GM23338 (cell line): ENCODE results near the gene STEEP1. TPM values are rescaled to one million over a fixed set of nuclear protein-coding genes. Genes with fewer than 3 reads are reported as not detected.

Experiments used
- ATAC-seq: fragments of 200-7000 bp; cut with Tn5 transposase; 3 replicates; pipeline ENCODE4 v1.9.1; 2020
- DNase-seq: peaks from one replicate; pipeline ENCODE4 v3.0.0-alpha.2; 2015; ENCODE audit warnings: low spot score
- H2AFZ ChIP-seq: fragments of 200-600 bp; sonication (generic); 2 replicates; pipeline ENCODE4 v1.8.0; 2016; ENCODE audit warnings: antibody characterized with exemption, mild to moderate bottlenecking, moderate library complexity
- H3F3A ChIP-seq: fragments of 200-600 bp; sonication (generic); replicated peaks from 2 replicates; pipeline ENCODE4 v1.8.0; 2017; ENCODE audit warnings: antibody characterized with exemption, mixed run types, low read depth
- H3K27ac ChIP-seq: fragments of 200-600 bp; sonication (generic); 2 replicates; pipeline ENCODE4 v1.6.1; 2016; ENCODE audit warnings: low read depth
- H3K27me3 ChIP-seq: fragments of 200-600 bp; sonication (generic); 2 replicates; pipeline ENCODE4 v1.8.0; 2016; ENCODE audit warnings: mild to moderate bottlenecking, mixed run types, moderate library complexity; ENCODE audit not compliant: insufficient read depth
- H3K36me3 ChIP-seq: fragments of 200-600 bp; sonication (generic); 2 replicates; pipeline ENCODE4 v1.8.0; 2016; ENCODE audit warnings: mild to moderate bottlenecking; ENCODE audit not compliant: insufficient read depth
- H3K4me1 ChIP-seq: fragments of 200-600 bp; sonication (generic); 2 replicates; pipeline ENCODE4 v1.8.0; 2016; ENCODE audit warnings: mild to moderate bottlenecking, moderate library complexity; ENCODE audit not compliant: insufficient read depth
- H3K4me2 ChIP-seq: fragments of 200-600 bp; sonication (generic); 2 replicates; pipeline ENCODE4 v1.7.1; 2017; ENCODE audit warnings: mixed run types
- H3K4me3 ChIP-seq: fragments of 200-600 bp; sonication (generic); 2 replicates; pipeline ENCODE4 v1.6.1; 2016; ENCODE audit warnings: mixed run types
- H3K79me2 ChIP-seq: fragments of 200-600 bp; sonication (generic); replicated peaks from 2 replicates; pipeline ENCODE4 v1.8.0; 2017; ENCODE audit warnings: mild to moderate bottlenecking; ENCODE audit not compliant: insufficient read depth
- H3K9me2 ChIP-seq: fragments of 200-600 bp; sonication (generic); 2 replicates; pipeline ENCODE4 v1.8.0; 2017; ENCODE audit not compliant: insufficient read depth
- H4K20me1 ChIP-seq: fragments of 200-600 bp; sonication (generic); replicated peaks from 2 replicates; pipeline ENCODE4 v1.8.0; 2017; ENCODE audit warnings: mild to moderate bottlenecking; ENCODE audit not compliant: insufficient read depth
- H3K27ac Mint-ChIP-seq: 2 replicates; pipeline ENCODE4 v1.8.0; 2020; ENCODE audit warnings: inconsistent platforms, mild to moderate bottlenecking, moderate library complexity, mixed read lengths
- H3K27me3 Mint-ChIP-seq: 3 replicates; pipeline ENCODE4 v1.8.0; 2022; ENCODE audit warnings: low read depth, mild to moderate bottlenecking, moderate library complexity, mixed read lengths, inconsistent platforms; ENCODE audit not compliant: insufficient read depth, poor library complexity
- H3K36me3 Mint-ChIP-seq: 3 replicates; pipeline ENCODE4 v1.8.0; 2021; ENCODE audit warnings: low read depth, mild to moderate bottlenecking, inconsistent platforms, moderate library complexity, mixed read lengths
- H3K4me1 Mint-ChIP-seq: 3 replicates; pipeline ENCODE4 v1.8.0; 2020; ENCODE audit warnings: mild to moderate bottlenecking, inconsistent platforms, mixed read lengths
- H3K4me3 Mint-ChIP-seq: 3 replicates; pipeline ENCODE4 v1.8.0; 2021; ENCODE audit warnings: moderate library complexity, mild to moderate bottlenecking, inconsistent platforms, mixed read lengths
- H3K9me3 Mint-ChIP-seq: 3 replicates; pipeline ENCODE4 v1.8.0; 2020; ENCODE audit warnings: moderate library complexity, mild to moderate bottlenecking, inconsistent platforms, mixed read lengths
- CTCF ChIP-seq, 2 experiments: fragments of 200-600 bp in 1 of 2; sonication (generic) in 1 of 2; conservative IDR thresholded peaks; 2 replicates each; pipeline versions ENCODE4 v1.5.1 to v1.6.1; 2016 to 2017; ENCODE audit warnings: antibody characterized with exemption in 2 of 2, low read depth in 2 of 2, mild to moderate bottlenecking in 2 of 2, moderate library complexity in 1 of 2
- ETS1 ChIP-seq: IDR thresholded peaks from 2 replicates; pipeline ENCODE4 v1.6.1; 2016; ENCODE audit warnings: antibody characterized with exemption
- EZH2 ChIP-seq: fragments of 200-600 bp; sonication (generic); IDR thresholded peaks from one replicate; pipeline ENCODE4 v1.8.0; 2017; ENCODE audit warnings: antibody characterized with exemption, mild to moderate bottlenecking, low read depth; ENCODE audit not compliant: unreplicated experiment
- EZH2phosphoT487 ChIP-seq: fragments of 200-600 bp; sonication (generic); IDR thresholded peaks from one replicate; pipeline ENCODE4 v1.8.1; 2018; ENCODE audit warnings: antibody characterized with exemption; ENCODE audit not compliant: unreplicated experiment
- JUNB ChIP-seq: IDR thresholded peaks from one replicate; pipeline ENCODE4 v1.6.1; 2016; ENCODE audit warnings: antibody characterized with exemption; ENCODE audit not compliant: unreplicated experiment
- POLR2AphosphoS5 ChIP-seq: IDR thresholded peaks from 2 replicates; pipeline ENCODE4 v1.6.1; 2016; ENCODE audit warnings: antibody characterized with exemption, low read depth
- STAT1 ChIP-seq: IDR thresholded peaks from one replicate; pipeline ENCODE4 v1.6.1; 2016; ENCODE audit warnings: antibody characterized with exemption; ENCODE audit not compliant: unreplicated experiment
- ZNF114 ChIP-seq: fragments of 250-450 bp; sonication (Bioruptor Pico); IDR thresholded peaks from 2 replicates; pipeline ENCODE4 v1.5.0; 2020; ENCODE audit warnings: mild to moderate bottlenecking, moderate library complexity
- ZNF462 ChIP-seq: fragments of 250-450 bp; sonication (Bioruptor Pico); IDR thresholded peaks from 2 replicates; pipeline ENCODE4 v1.5.0; 2020; ENCODE audit warnings: mild to moderate bottlenecking, moderate library complexity
- polyA plus RNA-seq: library from polyadenylated mRNA; unstranded; fragments of >200 nt; fragmentation: Nextera tagmentation; extraction: Ambion mirVana; gene quantifications from 2 replicates; pipeline ENCODE4 v1.2.1, GENCODE V29; 2016
- total RNA-seq: library from RNA; depleted of rRNA; stranded (reverse); fragments of >200 nt; shearing (Covaris generic); gene quantifications from 2 replicates; pipeline ENCODE4 v1.2.3, GENCODE V29; 2014

Gene STEEP1
- total and polyA plus RNA-seq, 2 experiments from 2014 or later = 16.6 to 42.3 TPM

- Mint-ChIP-seq H3K4me1 (no peaks in the 10 kb centered on the region), H3K27me3 (peaks cover 2% of the 10 kb centered on the region), H3K4me3 (no peak overlapping the region), H3K36me3 (peaks cover 8% of the 10 kb centered on the region; the same call in 2 of the 3 replicates), H3K9me3 (no peaks in the 10 kb centered on the region), H3K27ac (no peak overlapping the region)
- no peak overlapping the region for H3K4me2 ChIP-seq
- H3K4me3 ChIP-seq = no peak overlapping the region
- no peaks in the 10 kb centered on the region for H3K27me3 ChIP-seq
- no peaks in the 10 kb centered on the region for H4K20me1 ChIP-seq
- no peaks in the 10 kb centered on the region for H3K9me2 ChIP-seq
- H3K79me2 ChIP-seq = peaks cover 12% of the 10 kb centered on the region
- DNase-seq (no peak), ATAC-seq (no peak)
- no peaks in the 10 kb centered on the region for H3F3A ChIP-seq
- no peak overlapping the region for H2AFZ ChIP-seq
- H3K36me3 ChIP-seq = no peaks in the 10 kb centered on the region
- H3K4me1 ChIP-seq = no peaks in the 10 kb centered on the region
- TF ChIP-seq EZH2 (no peak), JUNB (no peak), POLR2AphosphoS5 (no peak), STAT1 (no peak)
- no peak overlapping the region for H3K27ac ChIP-seq
Measured at GRCh38 chrX:119552508-119552907, 12.7 kb downstream of the STEEP1 start.

- Mint-ChIP-seq H3K4me1 (no peaks in the 10 kb centered on the region), H3K9me3 (no peaks in the 10 kb centered on the region), H3K27ac (no peak overlapping the region), H3K4me3 (no peak overlapping the region), H3K36me3 (no peaks in the 10 kb centered on the region), H3K27me3 (no peaks in the 10 kb centered on the region)
- no peaks in the 10 kb centered on the region for H3K9me2 ChIP-seq
- H3F3A ChIP-seq = no peaks in the 10 kb centered on the region
- H3K36me3 ChIP-seq = no peaks in the 10 kb centered on the region
- H3K4me3 ChIP-seq = no peak overlapping the region
- DNase-seq (no peak), ATAC-seq (no peak)
- no peak overlapping the region for H3K4me2 ChIP-seq
- no peak overlapping the region for H3K27ac ChIP-seq
- no peak overlapping the region for H2AFZ ChIP-seq
- H4K20me1 ChIP-seq = no peaks in the 10 kb centered on the region
- H3K4me1 ChIP-seq = no peaks in the 10 kb centered on the region
- H3K79me2 ChIP-seq = peaks cover 15% of the 10 kb centered on the region
- H3K27me3 ChIP-seq = no peaks in the 10 kb centered on the region
- TF ChIP-seq CTCF (conservative IDR thresholded peaks at IDR 0.05; ENCODE audit: low read depth in 2 of 2) = no peak
- no peak for TF ChIP-seq STAT1
- no peak for TF ChIP-seq ZNF114
- TF ChIP-seq ZNF462 (CRISPR knock-in tag) = no peak
- TF ChIP-seq EZH2phosphoT487 = no peak
- no peak for TF ChIP-seq POLR2AphosphoS5
- no peak for TF ChIP-seq ETS1
- TF ChIP-seq EZH2 = no peak
Measured at GRCh38 chrX:119549327-119550016, 15.7 kb downstream of the STEEP1 start.
